GM11168 (cell line): Measurements from ENCODE around the gene LACTB.
"Not testable (repeated sequence)": the region's sequence is repeated elsewhere in the genome, so short reads cannot be mapped to it uniquely, and the experiment has no call there.

ENCODE experiments used
- in situ Hi-C: fragments of 300-500 bp; cut with MboI; formaldehyde crosslinking; loops from one replicate; pipeline ENCODE4 v1.12.0; 2022; ENCODE audit warnings: low sequenced_read_pairs; ENCODE audit not compliant: unreplicated experiment

The LACTB gene

GRCh38 chr15:63088533-63089245 lies 33.0 kb upstream of the LACTB start:
- in situ Hi-C loops: no loop called here

GRCh38 chr15:63089260-63090043 lies 32.2 kb upstream of the LACTB start:
- in situ Hi-C loops: loop anchor here (5.0 kb wide), 1 partner anchor 32 kb away; no protein-coding TSS in a partner anchor

- in situ Hi-C loops: loop anchor here (5.0 kb wide), 1 partner anchor 33 kb away; no protein-coding TSS in a partner anchor
These were observed 31.2 kb upstream of the LACTB start for GRCh38 chr15:63090472-63090871.

- in situ Hi-C loops: loop anchor here (5.0 kb wide), 1 partner anchor 34 kb away; no protein-coding TSS in a partner anchor
These were observed 30.8 kb upstream of the LACTB start for GRCh38 chr15:63090887-63091286.

GRCh38 chr15:63091679-63092446 lies 29.8 kb upstream of the LACTB start:
- in situ Hi-C loops: loop anchor here (5.0 kb wide), 1 partner anchor 35 kb away; no protein-coding TSS in a partner anchor

GRCh38 chr15:63093486-63094205 lies 28.0 kb upstream of the LACTB start:
- in situ Hi-C loops: loop anchor here (5.0 kb wide), 1 partner anchor 36 kb away; no protein-coding TSS in a partner anchor

- in situ Hi-C loops: loop anchor here (5.0 kb wide), 1 partner anchor 37 kb away; no protein-coding TSS in a partner anchor
These were observed 27.1 kb upstream of the LACTB start for GRCh38 chr15:63094495-63094931.

GRCh38 chr15:63096178-63096577 lies 25.5 kb upstream of the LACTB start:
- in situ Hi-C loops: no loop called here

- in situ Hi-C loops: not testable (repeated sequence)
These were observed 22.8 kb upstream of the LACTB start for GRCh38 chr15:63098901-63099300.

- in situ Hi-C loops: not testable (repeated sequence)
These were observed 22.1 kb upstream of the LACTB start for GRCh38 chr15:63099581-63099980.

- in situ Hi-C loops: no loop called here
These were observed 18.2 kb upstream of the LACTB start for GRCh38 chr15:63103416-63103815.

- in situ Hi-C loops: no loop called here
These were observed 16.9 kb upstream of the LACTB start for GRCh38 chr15:63104727-63105126.

- in situ Hi-C loops: not testable (repeated sequence)
These were observed 16.3 kb upstream of the LACTB start for GRCh38 chr15:63105354-63105753.

- in situ Hi-C loops: no loop called here
These were observed 13.6 kb upstream of the LACTB start for GRCh38 chr15:63107895-63108546.

- in situ Hi-C loops: no loop called here
These were observed 12.2 kb upstream of the LACTB start for GRCh38 chr15:63109498-63109897.

- in situ Hi-C loops: no loop called here
These were observed 11.7 kb upstream of the LACTB start for GRCh38 chr15:63109920-63110319.

- in situ Hi-C loops: no loop called here
These were observed 11.1 kb upstream of the LACTB start for GRCh38 chr15:63110428-63111026.

- in situ Hi-C loops: no loop called here
These were observed 10.2 kb upstream of the LACTB start for GRCh38 chr15:63111481-63111880.

GRCh38 chr15:63112871-63113270 lies 8.8 kb upstream of the LACTB start:
- in situ Hi-C loops: no loop called here
